Chondrocyte (in vitro differentiated cells): ENCODE measurements around the gene MMRN1. TPM values are rescaled to one million over a fixed set of nuclear protein-coding genes. Genes with fewer than 3 reads are reported as not detected.

Experiments
- DNase-seq: peaks from one replicate; pipeline ENCODE4 v3.0.0; 2021; ENCODE audit warnings: mixed read lengths, low spot score
- H3K27ac Mint-ChIP-seq: one replicate; pipeline ENCODE4 v1.8.0; 2021; ENCODE audit warnings: mild to moderate bottlenecking, moderate library complexity, mixed read lengths; ENCODE audit not compliant: unreplicated experiment
- H3K27me3 Mint-ChIP-seq: 2 replicates; pipeline ENCODE4 v1.8.0; 2021; ENCODE audit warnings: low read depth, mixed read lengths
- H3K36me3 Mint-ChIP-seq: 2 replicates; pipeline ENCODE4 v1.8.0; 2021; ENCODE audit warnings: low read depth, mixed read lengths
- H3K4me1 Mint-ChIP-seq: 2 replicates; pipeline ENCODE4 v1.8.0; 2021; ENCODE audit warnings: low read depth, mild to moderate bottlenecking, mixed read lengths
- H3K4me3 Mint-ChIP-seq: one replicate; pipeline ENCODE4 v1.8.0; 2021; ENCODE audit warnings: mild to moderate bottlenecking, moderate library complexity, mixed read lengths; ENCODE audit not compliant: unreplicated experiment
- H3K9me3 Mint-ChIP-seq: 2 replicates; pipeline ENCODE4 v1.8.0; 2021; ENCODE audit warnings: low read depth, mixed read lengths
- CTCF ChIP-seq: fragments of 200-600 bp; sonication (generic); IDR thresholded peaks from 2 replicates; pipeline ENCODE4 v1.5.0; 2021; ENCODE audit warnings: antibody characterized with exemption, mild to moderate bottlenecking, moderate library complexity
- total RNA-seq: library from RNA; stranded (reverse); gene quantifications from 3 replicates; pipeline ENCODE4 v1.2.1, GENCODE V29; 2021

The MMRN1 gene
- total RNA-seq, 1 donor from 2014 or later: not detected

DNA sequence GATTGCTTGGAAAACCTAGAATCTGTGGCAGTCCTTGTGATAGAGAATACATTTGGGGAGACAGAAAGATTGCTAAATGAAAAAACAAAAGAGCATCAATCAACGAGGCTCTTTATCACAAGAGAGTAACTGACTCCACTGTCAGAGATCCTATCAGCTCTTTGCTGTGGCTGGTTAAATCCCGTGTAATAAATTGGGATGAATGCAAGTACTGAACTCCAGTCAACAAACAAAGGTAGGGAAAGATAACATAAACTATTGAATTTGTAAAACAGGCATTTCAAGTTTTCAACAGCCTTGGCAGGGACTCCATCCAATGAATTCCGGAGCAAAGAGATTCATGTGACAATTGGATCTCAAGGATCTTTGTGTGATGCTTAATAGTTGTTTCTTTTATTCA lies 21.3 kb downstream of the MMRN1 start:
- no peaks in the 10 kb centered on the region for H3K9me3 Mint-ChIP-seq
- TF ChIP-seq CTCF: no peak
- no peaks in the 10 kb centered on the region for H3K4me1 Mint-ChIP-seq
- H3K27ac Mint-ChIP-seq: no peak overlapping the region
- DNase-seq: no peak
- no peak overlapping the region for H3K4me3 Mint-ChIP-seq
- peaks cover 10% of the 10 kb centered on the region for H3K27me3 Mint-ChIP-seq
- H3K36me3 Mint-ChIP-seq: no peaks in the 10 kb centered on the region

GRCh38 chr4:89922848-89923416 lies 28.3 kb downstream of the MMRN1 start:
- no peak for TF ChIP-seq CTCF
- Mint-ChIP-seq H3K36me3 (no peaks in the 10 kb centered on the region), H3K27me3 (peaks cover 7% of the 10 kb centered on the region), H3K9me3 (peaks cover 16% of the 10 kb centered on the region), H3K4me1 (no peaks in the 10 kb centered on the region), H3K27ac (no peak overlapping the region), H3K4me3 (no peak overlapping the region)
- no peak for DNase-seq

GRCh38 chr4:89928838-89929237 lies 34.2 kb downstream of the MMRN1 start:
- no peaks in the 10 kb centered on the region for H3K4me1 Mint-ChIP-seq
- DNase-seq: no peak
- TF ChIP-seq CTCF: no peak
- H3K4me3 Mint-ChIP-seq: no peak overlapping the region
- no peaks in the 10 kb centered on the region for H3K36me3 Mint-ChIP-seq
- no peak overlapping the region for H3K27ac Mint-ChIP-seq
- no peaks in the 10 kb centered on the region for H3K27me3 Mint-ChIP-seq
- peaks cover 21% of the 10 kb centered on the region for H3K9me3 Mint-ChIP-seq

- no peak for TF ChIP-seq CTCF
- Mint-ChIP-seq H3K27ac (no peak overlapping the region), H3K27me3 (no peaks in the 10 kb centered on the region), H3K4me1 (no peaks in the 10 kb centered on the region), H3K9me3 (peaks cover 21% of the 10 kb centered on the region), H3K36me3 (no peaks in the 10 kb centered on the region), H3K4me3 (no peak overlapping the region)
- no peak for DNase-seq
Measured at GRCh38 chr4:89929425-89930159, 34.9 kb downstream of the MMRN1 start.

GRCh38 chr4:89939546-89939945 lies 44.9 kb downstream of the MMRN1 start:
- Mint-ChIP-seq H3K4me1 (peaks cover 7% of the 10 kb centered on the region), H3K27ac (no peak overlapping the region)
- DNase-seq: no peak

More at GRCh38 chr4:89939546-89939945, 44.9 kb downstream of the MMRN1 start:
- H3K9me3 Mint-ChIP-seq: no peaks in the 10 kb centered on the region
- H3K27me3 Mint-ChIP-seq: no peaks in the 10 kb centered on the region
- H3K36me3 Mint-ChIP-seq: no peaks in the 10 kb centered on the region
- no peak for TF ChIP-seq CTCF
- H3K4me3 Mint-ChIP-seq: no peak overlapping the region
